ENCODE results near the gene PPP2R2C.

Gene PPP2R2C

GRCh38 chr4:6302869-6303268, 169.5 kb downstream of the PPP2R2C start:
- DNase-seq (ENCODE audit: low spot score) = no peak

GRCh38 chr4:6301732-6302442, 170.5 kb downstream of the PPP2R2C start:
- no peak for DNase-seq (ENCODE audit: low spot score)

DNA sequence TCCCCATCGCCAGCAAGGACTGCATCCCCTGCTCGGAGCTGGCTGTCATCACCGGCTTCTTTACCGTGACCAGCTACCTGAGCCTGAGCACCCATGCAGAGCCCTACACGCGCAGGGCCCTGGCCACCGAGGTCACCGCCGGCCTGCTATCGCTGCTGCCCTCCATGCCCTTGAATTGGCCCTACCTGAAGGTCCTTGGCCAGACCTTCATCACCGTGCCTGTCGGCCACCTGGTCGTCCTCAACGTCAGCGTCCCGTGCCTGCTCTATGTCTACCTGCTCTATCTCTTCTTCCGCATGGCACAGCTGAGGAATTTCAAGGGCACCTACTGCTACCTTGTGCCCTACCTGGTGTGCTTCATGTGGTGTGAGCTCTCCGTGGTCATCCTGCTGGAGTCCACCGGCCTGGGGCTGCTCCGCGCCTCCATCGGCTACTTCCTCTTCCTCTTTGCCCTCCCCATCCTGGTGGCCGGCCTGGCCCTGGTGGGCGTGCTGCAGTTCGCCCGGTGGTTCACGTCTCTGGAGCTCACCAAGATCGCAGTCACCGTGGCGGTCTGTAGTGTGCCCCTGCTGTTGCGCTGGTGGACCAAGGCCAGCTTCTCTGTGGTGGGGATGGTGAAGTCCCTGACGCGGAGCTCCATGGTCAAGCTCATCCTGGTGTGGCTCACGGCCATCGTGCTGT, 171.2 kb downstream of the PPP2R2C start:
- no peak for DNase-seq (ENCODE audit: low spot score)

DNA sequence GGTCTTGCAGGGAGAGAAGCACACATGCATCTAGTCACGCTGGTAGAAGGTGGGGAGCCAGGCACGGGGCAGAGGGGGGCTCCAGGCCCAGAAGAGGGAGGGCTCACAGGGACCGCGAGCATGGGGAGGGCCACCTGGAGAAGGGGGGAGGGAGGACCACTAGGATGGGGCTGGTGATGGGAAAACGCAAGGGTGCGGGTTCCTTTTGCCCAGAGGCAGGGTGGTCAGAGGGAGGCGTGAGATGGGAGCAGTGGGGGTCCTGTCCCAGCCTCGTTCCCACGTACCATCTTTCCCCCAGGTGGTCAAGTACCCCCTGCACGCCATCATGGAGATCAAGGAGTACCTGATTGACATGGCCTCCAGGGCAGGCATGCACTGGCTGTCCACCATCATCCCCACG, 172.1 kb downstream of the PPP2R2C start:
- DNase-seq (ENCODE audit: low spot score) = no peak

DNA sequence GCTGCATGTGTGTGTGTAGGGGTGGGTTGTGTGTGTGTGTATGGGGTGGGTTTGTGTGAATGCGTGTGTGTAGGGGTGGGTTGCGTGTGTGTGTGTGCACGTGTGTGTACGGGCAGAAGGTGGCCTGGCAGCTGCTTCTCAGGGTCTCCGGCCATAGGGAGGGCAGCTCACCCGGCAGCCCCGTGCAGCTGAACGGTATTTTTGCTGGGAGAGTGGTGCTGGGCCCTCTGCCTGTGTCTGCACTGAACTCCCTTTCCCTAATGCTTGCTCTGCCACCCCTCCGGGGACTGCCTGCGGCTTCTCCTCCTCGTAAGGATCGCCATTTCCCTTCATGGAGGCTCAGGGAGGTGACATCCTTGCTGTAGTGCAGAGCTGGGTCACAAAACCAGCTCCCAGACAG, 172.5 kb downstream of the PPP2R2C start:
- DNase-seq (ENCODE audit: low spot score) = no peak

GRCh38 chr4:6298852-6299251, 173.6 kb downstream of the PPP2R2C start:
- DNase-seq (ENCODE audit: low spot score) = no peak

DNA sequence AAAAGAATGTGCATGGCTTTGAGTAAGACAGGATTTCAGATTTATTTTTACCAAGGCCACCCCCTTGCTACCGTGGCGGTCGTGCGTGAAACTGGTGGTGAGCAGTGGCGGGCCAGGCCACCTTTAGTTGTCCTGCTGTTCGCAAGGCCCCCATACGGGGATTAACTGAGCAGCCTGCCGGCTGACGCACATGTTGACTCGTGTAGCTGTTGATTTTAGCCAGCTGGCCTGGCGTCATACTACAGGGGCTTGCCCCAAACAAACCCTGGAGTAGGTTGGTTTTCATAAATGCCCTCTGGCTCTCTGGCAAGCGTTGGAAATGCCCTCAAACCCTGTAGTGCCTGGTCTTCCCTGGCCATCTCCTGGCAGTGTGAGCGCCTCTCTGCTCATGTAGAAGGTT, 174.4 kb downstream of the PPP2R2C start:
- DNase-seq (ENCODE audit: low spot score) = no peak

DNA sequence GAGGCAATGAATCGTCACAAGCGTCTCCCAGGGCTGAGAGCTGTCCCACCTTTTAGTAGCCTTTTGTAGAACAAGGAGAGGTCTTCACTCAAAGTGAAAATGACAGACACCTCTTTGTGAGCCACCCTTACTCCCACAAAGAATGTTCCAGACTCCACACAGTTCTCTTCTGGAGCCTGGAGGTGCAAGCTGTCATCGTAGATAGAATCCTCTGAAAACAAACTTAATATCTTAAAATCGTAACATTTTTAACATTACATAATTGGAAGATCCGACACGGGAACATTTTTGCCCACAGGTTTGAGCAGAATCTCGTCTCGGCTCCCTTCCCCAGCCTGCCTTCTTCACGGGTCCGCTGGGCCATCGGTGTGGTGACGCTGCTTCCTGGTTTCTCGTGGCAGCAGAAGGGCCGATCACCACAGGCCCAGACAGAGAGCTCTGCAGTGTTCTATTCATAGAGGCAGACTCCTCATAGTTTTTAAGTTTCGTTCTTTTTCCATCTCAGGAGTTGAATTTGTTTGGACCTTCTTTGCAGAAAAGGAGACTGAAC, 175.1 kb downstream of the PPP2R2C start:
- no peak for DNase-seq (ENCODE audit: low spot score)

GRCh38 chr4:6296026-6296425, 176.4 kb downstream of the PPP2R2C start:
- no peak for DNase-seq (ENCODE audit: low spot score)

DNA sequence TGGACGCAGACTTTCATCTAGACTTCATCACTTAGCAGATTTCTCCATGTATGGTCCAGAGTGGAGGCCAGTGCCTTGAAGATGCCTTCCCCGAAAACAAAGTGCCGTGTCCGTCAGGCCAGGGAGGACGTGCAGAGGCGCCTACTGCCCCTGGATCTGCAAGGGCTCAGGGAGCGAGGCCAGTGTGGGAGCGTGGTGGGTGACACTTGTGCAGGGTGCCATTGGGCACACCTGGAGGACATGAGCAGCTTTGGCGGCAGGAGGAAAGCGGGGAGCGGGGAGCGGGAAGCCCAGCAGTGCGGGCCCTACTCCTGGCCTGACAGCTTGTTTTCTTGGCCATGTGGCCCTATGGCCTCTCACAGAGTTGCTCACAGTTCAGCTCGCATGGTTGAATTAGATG, 176.9 kb downstream of the PPP2R2C start:
- DNase-seq (ENCODE audit: low spot score) = no peak

DNA sequence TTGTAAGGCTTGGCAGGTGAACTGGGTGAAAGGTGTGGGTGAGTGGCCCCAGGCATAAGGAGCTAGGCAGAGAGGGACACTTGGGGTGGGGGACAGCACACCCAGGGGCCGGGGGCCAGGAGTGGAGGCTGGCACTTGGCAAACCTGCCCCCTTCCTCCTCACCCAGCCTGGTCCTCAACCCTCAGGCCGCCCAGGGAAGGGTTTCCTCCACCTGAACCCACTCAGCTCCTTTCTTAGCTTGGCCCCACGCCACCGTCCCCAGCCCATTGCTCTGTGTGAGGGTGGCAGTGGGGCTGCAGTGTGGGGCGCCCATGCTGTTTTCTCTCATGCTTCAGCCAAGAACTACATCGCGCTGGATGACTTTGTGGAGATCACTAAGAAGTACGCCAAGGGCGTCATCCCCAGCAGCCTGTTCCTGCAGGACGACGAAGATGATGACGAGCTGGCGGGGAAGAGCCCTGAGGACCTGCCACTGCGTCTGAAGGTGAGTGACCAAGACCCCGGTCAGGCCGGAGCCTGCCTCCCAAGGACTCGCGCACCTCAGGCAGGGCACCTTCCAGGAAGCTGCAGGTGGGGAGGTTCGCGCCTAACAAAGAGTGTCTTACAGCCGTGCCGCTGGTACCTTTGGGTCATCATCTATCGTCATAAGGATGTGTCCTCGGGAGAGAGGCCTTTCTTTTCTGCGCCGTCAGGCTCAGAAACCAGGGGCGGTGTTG, 177.6 kb downstream of the PPP2R2C start:
- DNase-seq (ENCODE audit: low spot score) = no peak

DNA sequence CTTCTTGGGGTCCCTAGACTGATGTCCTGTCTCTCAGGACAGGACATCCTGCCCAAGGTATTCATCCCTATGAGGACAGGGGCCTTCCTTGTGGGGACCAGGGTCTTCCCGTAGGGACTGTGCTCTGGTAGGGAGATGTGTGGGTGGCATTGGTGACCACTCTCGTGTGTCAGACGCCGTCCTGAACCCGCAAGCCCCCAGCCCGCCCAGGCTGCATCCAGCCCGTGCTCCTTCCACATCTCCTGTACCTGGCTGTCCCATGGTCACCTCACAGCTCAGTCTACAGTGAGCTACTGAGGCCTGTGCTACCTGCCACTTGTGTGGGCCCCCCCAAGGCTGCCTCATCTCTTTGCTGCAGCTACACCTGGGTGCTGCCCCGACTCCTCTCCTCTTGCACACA, 178.8 kb downstream of the PPP2R2C start:
- DNase-seq (ENCODE audit: low spot score) = no peak

DNA sequence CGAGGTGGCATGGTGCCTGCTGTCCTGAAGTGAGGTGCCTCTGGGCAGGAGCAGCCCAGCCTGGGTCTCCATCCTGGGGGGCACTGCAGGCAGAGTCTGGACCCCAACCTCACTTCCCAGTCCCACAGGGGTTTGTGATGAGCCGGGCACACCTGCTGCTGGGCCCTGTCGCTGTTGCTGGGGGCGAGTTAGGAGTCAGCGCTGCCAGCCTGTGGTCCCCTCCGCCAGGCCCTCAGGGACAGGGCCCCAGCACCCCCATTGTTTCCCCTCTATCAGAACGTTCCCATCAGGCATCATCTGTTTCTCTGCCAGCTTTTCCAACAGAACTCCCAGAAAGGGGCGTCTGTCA, 179.3 kb downstream of the PPP2R2C start:
- no peak for DNase-seq (ENCODE audit: low spot score)

DNA sequence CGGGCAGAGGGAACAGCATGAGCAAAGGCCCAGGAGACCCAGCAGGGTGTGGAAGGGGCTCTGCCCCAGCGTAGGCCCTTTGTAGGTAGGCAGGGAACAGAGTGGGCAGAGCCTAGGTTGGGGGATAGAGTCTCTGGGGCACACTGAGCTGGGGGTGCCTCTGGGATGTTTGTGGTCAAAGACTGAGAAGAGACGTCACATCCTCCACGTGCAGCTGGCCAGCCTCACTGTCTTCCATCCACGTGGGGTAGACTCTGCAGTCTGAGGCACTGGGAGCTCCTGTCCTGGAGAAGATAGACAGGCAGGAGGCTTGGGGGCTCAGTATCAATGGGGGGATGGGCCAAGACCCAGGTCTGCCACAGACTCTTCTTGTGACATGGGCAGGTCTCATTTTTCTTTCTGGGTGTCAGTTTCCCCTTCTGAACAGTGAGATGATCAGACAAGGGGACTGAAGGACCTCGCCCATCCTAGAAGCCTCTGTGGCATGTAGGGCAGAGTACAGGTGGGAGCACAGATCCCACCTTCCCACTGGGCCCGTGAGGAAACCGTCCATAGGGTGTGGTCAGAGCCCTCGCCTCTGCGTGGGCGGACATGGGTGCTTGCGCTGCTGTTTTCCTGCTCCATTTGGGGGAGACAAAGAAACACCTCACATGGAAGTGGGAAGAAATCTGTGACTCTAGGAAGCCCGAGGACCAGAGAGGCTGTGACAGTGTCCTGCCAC, 179.9 kb downstream of the PPP2R2C start:
- no peak for DNase-seq (ENCODE audit: low spot score)

- DNase-seq (ENCODE audit: low spot score) = no peak
These were observed 180.6 kb downstream of the PPP2R2C start for GRCh38 chr4:6291784-6292297.

DNA sequence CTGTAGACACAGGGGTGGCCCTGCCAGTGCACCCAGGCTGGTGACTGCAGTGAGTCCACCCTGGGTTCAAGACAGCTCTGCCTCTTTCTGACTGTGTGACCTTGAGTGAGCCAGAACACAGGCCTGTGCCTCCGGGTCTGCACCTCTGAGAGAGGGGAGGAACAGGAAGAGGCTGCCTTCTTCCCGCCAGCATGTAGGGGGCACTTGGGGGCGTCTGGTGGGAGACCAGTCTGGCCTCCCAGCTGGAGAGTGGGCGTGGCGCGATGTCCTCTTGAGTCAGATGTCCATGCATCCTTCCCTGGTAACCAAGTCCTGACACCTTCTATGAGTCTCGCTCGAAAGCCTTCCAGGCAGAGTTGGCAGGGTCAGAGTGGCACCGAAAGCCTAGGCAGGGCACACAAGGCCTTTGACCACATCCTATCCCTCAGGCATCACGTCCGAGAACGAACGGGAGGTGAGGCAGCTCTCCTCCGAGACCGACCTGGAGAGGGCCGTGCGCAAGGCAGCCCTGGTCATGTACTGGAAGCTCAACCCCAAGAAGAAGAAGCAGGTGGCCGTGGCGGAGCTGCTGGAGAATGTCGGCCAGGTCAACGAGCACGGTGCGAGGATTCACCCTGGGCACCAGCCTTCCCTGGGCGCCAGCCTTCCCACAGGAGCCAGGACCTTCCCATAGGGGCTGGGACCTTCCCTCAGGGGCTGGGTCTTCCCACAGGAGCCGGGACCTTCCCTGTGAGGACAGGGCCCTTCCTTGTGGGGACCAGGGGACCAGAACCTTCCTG, 181.5 kb downstream of the PPP2R2C start:
- DNase-seq (ENCODE audit: low spot score) = no peak

- DNase-seq (ENCODE audit: low spot score) = no peak
These were observed 182.2 kb downstream of the PPP2R2C start for GRCh38 chr4:6290256-6290655.

DNA sequence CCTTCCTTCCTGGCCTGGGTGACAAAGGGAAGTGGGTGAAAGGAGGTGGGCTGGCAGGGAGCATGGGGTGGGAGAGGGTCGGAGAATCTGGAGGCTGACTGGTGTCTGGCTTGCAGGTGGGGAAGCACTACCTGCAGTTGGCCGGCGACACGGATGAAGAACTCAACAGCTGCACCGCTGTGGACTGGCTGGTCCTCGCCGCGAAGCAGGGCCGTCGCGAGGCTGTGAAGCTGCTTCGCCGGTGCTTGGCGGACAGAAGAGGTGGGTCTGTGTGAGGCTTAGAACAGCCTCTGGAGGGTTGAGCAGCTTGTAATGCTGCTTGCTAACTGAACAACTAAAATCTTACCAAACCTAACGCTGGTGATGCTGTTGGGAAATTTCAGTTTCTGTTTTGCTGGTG, 183.5 kb downstream of the PPP2R2C start:
- no peak for DNase-seq (ENCODE audit: low spot score)

- DNase-seq (ENCODE audit: low spot score) = no peak
These were observed 184.1 kb downstream of the PPP2R2C start for GRCh38 chr4:6288342-6288741.

- DNase-seq (ENCODE audit: low spot score) = no peak
These were observed 185.2 kb downstream of the PPP2R2C start for GRCh38 chr4:6287017-6287788.

GRCh38 chr4:6283282-6283681, 189.1 kb downstream of the PPP2R2C start:
- no peak for DNase-seq (ENCODE audit: low spot score)

Measured in activated CD4-positive, alpha-beta T cell treated with anti-CD3 and anti-CD28 coated beads, Interleukin-2, Interleukin-4, amounts not matched to agents 100 ng/mL and 50 ng/mL, durations not matched to agents 16 hours and 8 hours (primary cell).